Measurements from ENCODE around the gene CCDC57. TPM values are rescaled to one million over a fixed set of nuclear protein-coding genes. Genes with fewer than 3 reads are reported as not detected.

The CCDC57 gene
- total RNA-seq, 2 experiments from 2014 or later = 129 to 135 TPM

GRCh38 chr17:82148011-82148410, 64.6 kb downstream of the CCDC57 start:
- TF ChIP-seq, protein P1, sequence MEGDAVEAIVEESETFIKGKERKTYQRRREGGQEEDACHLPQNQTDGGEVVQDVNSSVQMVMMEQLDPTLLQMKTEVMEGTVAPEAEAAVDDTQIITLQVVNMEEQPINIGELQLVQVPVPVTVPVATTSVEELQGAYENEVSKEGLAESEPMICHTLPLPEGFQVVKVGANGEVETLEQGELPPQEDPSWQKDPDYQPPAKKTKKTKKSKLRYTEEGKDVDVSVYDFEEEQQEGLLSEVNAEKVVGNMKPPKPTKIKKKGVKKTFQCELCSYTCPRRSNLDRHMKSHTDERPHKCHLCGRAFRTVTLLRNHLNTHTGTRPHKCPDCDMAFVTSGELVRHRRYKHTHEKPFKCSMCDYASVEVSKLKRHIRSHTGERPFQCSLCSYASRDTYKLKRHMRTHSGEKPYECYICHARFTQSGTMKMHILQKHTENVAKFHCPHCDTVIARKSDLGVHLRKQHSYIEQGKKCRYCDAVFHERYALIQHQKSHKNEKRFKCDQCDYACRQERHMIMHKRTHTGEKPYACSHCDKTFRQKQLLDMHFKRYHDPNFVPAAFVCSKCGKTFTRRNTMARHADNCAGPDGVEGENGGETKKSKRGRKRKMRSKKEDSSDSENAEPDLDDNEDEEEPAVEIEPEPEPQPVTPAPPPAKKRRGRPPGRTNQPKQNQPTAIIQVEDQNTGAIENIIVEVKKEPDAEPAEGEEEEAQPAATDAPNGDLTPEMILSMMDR (IDR thresholded peaks at IDR 0.05) = no peak
- intact Hi-C loops (cut with DNase I, micrococcal nuclease) = no loop called here
- no peaks in the 10 kb centered on the region for H3K27me3 ChIP-seq (ENCODE audit: control insufficient read depth in 1 of 2, insufficient read depth in 2 of 2, low read length in 2 of 2)
- ATAC-seq (ENCODE audit: poor library complexity) (no peak), DNase-seq (no peak)
- no peak overlapping the region for H3K4me3 Mint-ChIP-seq
- no peak overlapping the region for H3K27ac ChIP-seq (ENCODE audit: low read depth in 1 of 2, low read length in 2 of 2)
- H3K27ac Mint-ChIP-seq = no peak overlapping the region
- H3K27me3 Mint-ChIP-seq = no peaks in the 10 kb centered on the region
- ChIA-PET POLR2A (no interaction called here), CTCF (no interaction called here)
- H3K9me3 ChIP-seq (ENCODE audit: control insufficient read depth in 1 of 2, insufficient read depth in 1 of 2, low read length in 2 of 2) = no peaks in the 10 kb centered on the region
- peaks cover 2% of the 10 kb centered on the region for H3K36me3 ChIP-seq (ENCODE audit: insufficient read depth, low read length)
- H3K36me3 Mint-ChIP-seq (ENCODE audit: low read depth) = peaks cover 10% of the 10 kb centered on the region
- no peak overlapping the region for H3K4me3 ChIP-seq (ENCODE audit: low read length)
- H3K4me1 Mint-ChIP-seq (ENCODE audit: low read depth) = peaks cover 6% of the 10 kb centered on the region
- H3K9me3 Mint-ChIP-seq = no peaks in the 10 kb centered on the region
- no peaks in the 10 kb centered on the region for H3K4me1 ChIP-seq (ENCODE audit: insufficient read depth, low read length)

- ATAC-seq (ENCODE audit: poor library complexity) (no peak), DNase-seq (no peak)
- no peak overlapping the region for H3K27ac ChIP-seq (ENCODE audit: low read depth in 1 of 2, low read length in 2 of 2)
- TF ChIP-seq, protein P1 (IDR thresholded peaks at IDR 0.05) = no peak
- H3K27me3 ChIP-seq (ENCODE audit: control insufficient read depth in 1 of 2, insufficient read depth in 2 of 2, low read length in 2 of 2) = no peaks in the 10 kb centered on the region
- H3K4me1 Mint-ChIP-seq (ENCODE audit: low read depth) = peaks cover 6% of the 10 kb centered on the region
- H3K36me3 ChIP-seq (ENCODE audit: insufficient read depth, low read length) = peaks cover 2% of the 10 kb centered on the region
- no peaks in the 10 kb centered on the region for H3K27me3 Mint-ChIP-seq
- H3K36me3 Mint-ChIP-seq (ENCODE audit: low read depth) = peaks cover 10% of the 10 kb centered on the region
- no peaks in the 10 kb centered on the region for H3K9me3 ChIP-seq (ENCODE audit: control insufficient read depth in 1 of 2, insufficient read depth in 1 of 2, low read length in 2 of 2)
- ChIA-PET POLR2A (no interaction called here), CTCF (no interaction called here)
- H3K4me1 ChIP-seq (ENCODE audit: insufficient read depth, low read length) = no peaks in the 10 kb centered on the region
- H3K27ac Mint-ChIP-seq = no peak overlapping the region
- no peak overlapping the region for H3K4me3 ChIP-seq (ENCODE audit: low read length)
- H3K4me3 Mint-ChIP-seq = no peak overlapping the region
- intact Hi-C loops (cut with DNase I, micrococcal nuclease) = no loop called here
- H3K9me3 Mint-ChIP-seq = no peaks in the 10 kb centered on the region
These were observed 65.7 kb downstream of the CCDC57 start for GRCh38 chr17:82146663-82147654.

DNA sequence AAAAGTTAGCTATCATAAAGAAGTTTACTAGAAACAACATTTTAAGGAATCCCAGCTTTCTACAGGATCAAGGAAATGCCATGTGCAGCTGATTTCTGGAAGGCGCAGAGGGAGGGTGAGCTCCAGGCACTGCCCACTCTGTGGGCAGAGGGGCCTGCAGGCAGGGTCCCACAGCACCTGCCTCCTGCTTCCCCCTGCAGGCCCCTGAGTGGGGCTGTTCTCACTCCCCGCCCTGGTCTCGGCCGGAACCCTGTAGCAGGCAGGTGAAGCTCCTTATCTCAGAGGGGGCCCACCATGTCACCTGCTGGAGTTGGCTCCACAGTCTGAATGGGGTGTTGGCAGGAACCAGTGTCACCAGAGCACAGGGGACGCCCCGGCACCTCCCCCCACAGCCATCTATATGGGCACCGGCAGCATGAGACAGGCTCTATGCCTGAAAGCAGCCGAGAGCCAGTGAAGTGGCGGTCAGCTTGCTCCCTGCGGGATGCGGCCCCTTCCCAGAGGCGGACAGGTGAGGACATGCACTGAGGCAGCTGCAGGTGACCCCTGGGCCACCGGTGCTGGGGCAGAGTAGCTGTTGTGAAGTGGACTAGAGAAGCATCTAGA, 67.0 kb downstream of the CCDC57 start:
- H3K4me1 ChIP-seq (ENCODE audit: insufficient read depth, low read length) = no peaks in the 10 kb centered on the region
- DNase-seq = no peak
- ChIA-PET CTCF (interaction anchor here (1.0 to 1.4 kb wide), 2 partner anchors 20 to 186 kb away, joined by 3 to 4 read pairs; no protein-coding TSS in a partner anchor), POLR2A (no interaction called here)
- peaks cover 2% of the 10 kb centered on the region for H3K36me3 ChIP-seq (ENCODE audit: insufficient read depth, low read length)
- H3K27me3 ChIP-seq (ENCODE audit: control insufficient read depth in 1 of 2, insufficient read depth in 2 of 2, low read length in 2 of 2) = no peaks in the 10 kb centered on the region
- Mint-ChIP-seq H3K27ac (no peak overlapping the region), H3K4me1 (ENCODE audit: low read depth) (peaks cover 6% of the 10 kb centered on the region), H3K27me3 (no peaks in the 10 kb centered on the region), H3K36me3 (ENCODE audit: low read depth) (peaks cover 10% of the 10 kb centered on the region), H3K4me3 (no peak overlapping the region), H3K9me3 (no peaks in the 10 kb centered on the region)
- no peak overlapping the region for H3K4me3 ChIP-seq (ENCODE audit: low read length)
- H3K9me3 ChIP-seq (ENCODE audit: control insufficient read depth in 1 of 2, insufficient read depth in 1 of 2, low read length in 2 of 2) = no peaks in the 10 kb centered on the region
- TF ChIP-seq, protein P1 (IDR thresholded peaks at IDR 0.05) = no peak
- no peak overlapping the region for H3K27ac ChIP-seq (ENCODE audit: low read depth in 1 of 2, low read length in 2 of 2)
- ATAC-seq (ENCODE audit: poor library complexity) = no peak
- intact Hi-C loops (cut with DNase I, micrococcal nuclease) = no loop called here

Measured in CD4-positive, alpha-beta T cell (primary cell).